ENCODE measurements around the gene ITPR1. TPM values are rescaled to one million over a fixed set of nuclear protein-coding genes. Genes with fewer than 3 reads are reported as not detected.

ITPR1 gene
- total RNA-seq, 1 donor from 2014 or later: 53.1 TPM

DNA sequence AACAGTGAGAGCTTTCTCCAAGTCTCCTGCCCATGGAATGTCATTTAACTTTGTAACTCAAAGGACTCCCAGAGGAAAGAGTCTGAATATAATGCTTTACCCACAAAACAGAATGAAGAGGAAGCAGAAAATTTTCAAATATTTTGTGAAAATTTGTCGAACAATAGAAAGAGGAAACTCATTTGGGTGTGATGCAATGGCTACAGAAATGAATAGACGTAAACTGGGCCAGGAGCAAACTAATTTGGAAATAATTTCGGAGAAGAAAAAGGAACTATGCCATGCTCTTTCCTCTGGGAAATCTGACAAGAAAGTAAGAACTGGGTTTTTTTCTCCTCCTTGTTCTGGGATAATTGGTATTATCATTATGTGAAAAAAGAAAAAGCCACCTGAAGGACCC is 14.9 kb upstream of the ITPR1 start:
- Mint-ChIP-seq H3K27me3 (ENCODE audit: unreplicated experiment) (no peaks in the 10 kb centered on the region), H3K36me3 (ENCODE audit: low read depth, unreplicated experiment) (no peaks in the 10 kb centered on the region), H3K27ac (ENCODE audit: unreplicated experiment) (peak overlapping the region; percentile 7), H3K4me3 (ENCODE audit: unreplicated experiment) (no peak overlapping the region), H3K9me3 (ENCODE audit: unreplicated experiment) (no peaks in the 10 kb centered on the region), H3K4me1 (ENCODE audit: unreplicated experiment) (peaks cover 17% of the 10 kb centered on the region)
- no peak for DNase-seq (ENCODE audit: low spot score)
- TF ChIP-seq, protein P1, sequence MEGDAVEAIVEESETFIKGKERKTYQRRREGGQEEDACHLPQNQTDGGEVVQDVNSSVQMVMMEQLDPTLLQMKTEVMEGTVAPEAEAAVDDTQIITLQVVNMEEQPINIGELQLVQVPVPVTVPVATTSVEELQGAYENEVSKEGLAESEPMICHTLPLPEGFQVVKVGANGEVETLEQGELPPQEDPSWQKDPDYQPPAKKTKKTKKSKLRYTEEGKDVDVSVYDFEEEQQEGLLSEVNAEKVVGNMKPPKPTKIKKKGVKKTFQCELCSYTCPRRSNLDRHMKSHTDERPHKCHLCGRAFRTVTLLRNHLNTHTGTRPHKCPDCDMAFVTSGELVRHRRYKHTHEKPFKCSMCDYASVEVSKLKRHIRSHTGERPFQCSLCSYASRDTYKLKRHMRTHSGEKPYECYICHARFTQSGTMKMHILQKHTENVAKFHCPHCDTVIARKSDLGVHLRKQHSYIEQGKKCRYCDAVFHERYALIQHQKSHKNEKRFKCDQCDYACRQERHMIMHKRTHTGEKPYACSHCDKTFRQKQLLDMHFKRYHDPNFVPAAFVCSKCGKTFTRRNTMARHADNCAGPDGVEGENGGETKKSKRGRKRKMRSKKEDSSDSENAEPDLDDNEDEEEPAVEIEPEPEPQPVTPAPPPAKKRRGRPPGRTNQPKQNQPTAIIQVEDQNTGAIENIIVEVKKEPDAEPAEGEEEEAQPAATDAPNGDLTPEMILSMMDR (IDR thresholded peaks at IDR 0.05; ENCODE audit: unreplicated experiment): no peak

DNA sequence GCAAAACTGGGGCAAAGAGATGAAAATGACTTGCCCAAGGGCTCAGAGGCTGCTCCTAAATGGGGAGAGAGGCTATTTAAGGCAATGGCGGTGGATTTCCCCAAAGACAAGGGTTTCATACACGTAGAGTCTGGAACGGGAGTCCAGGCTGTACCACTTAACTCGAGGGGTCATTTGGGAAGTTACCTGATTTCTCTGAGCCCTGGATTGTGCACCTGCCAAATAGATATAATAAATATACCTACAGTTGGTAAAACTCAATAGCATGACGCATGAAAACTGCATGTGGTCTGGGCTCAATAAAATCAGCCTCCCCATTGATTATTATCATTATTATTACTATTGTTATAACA is 1.3 kb upstream of the ITPR1 start:
- peaks cover 3% of the 10 kb centered on the region for H3K36me3 Mint-ChIP-seq (ENCODE audit: low read depth, unreplicated experiment)
- peak overlapping the region; percentile 43 for H3K27ac Mint-ChIP-seq (ENCODE audit: unreplicated experiment)
- peak overlapping the region; percentile 94 for H3K4me3 Mint-ChIP-seq (ENCODE audit: unreplicated experiment)
- peaks cover 5% of the 10 kb centered on the region for H3K27me3 Mint-ChIP-seq (ENCODE audit: unreplicated experiment)
- H3K9me3 Mint-ChIP-seq (ENCODE audit: unreplicated experiment): no peaks in the 10 kb centered on the region
- H3K4me1 Mint-ChIP-seq (ENCODE audit: unreplicated experiment): peaks cover 29% of the 10 kb centered on the region
- TF ChIP-seq, protein P1 (IDR thresholded peaks at IDR 0.05; ENCODE audit: unreplicated experiment): no peak
- DNase-seq (ENCODE audit: low spot score): no peak

DNA sequence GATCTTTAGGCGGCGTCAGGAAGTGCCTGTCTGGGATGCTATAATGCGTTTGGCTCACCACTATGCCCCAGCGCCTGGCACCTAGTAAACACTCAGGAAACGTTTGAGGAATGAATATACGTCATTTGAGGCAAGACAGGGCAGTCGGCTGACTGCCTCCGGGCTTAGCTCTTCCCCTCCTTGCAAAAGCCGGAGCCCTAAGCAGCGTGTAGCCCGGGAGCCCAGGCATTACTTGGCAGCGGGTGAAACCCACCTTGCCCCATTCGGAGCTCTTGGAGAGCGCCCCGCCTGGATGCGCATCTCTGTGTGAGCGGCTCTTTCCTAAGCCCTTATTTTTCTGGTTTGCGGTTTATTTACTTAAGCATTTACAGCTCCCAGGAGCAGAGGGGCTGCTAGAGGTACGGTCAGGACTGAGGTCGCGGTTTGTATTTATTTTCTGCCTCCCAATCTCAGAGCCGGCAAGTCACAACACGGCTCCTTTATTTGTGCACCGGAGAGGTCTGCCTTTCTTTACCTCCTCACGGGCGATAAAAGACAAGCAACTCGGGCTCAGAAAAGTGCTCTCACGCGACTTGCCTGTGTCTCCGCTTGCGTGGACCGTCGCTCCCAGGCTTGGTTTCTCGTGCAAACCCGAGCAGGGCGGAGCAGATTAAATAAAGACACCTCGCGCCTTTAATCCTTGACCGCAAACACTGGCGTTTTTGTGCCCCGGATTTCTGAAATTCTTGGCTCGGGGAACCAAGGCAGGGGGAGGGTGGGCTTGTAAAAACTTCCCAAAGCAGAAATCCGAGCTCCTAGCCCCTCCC is 737 bp upstream of the ITPR1 start:
- no peaks in the 10 kb centered on the region for H3K9me3 Mint-ChIP-seq (ENCODE audit: unreplicated experiment)
- H3K36me3 Mint-ChIP-seq (ENCODE audit: low read depth, unreplicated experiment): peaks cover 3% of the 10 kb centered on the region
- peaks cover 29% of the 10 kb centered on the region for H3K4me1 Mint-ChIP-seq (ENCODE audit: unreplicated experiment)
- TF ChIP-seq, protein P1 (IDR thresholded peaks at IDR 0.05; ENCODE audit: unreplicated experiment): no peak
- H3K27me3 Mint-ChIP-seq (ENCODE audit: unreplicated experiment): peaks cover 5% of the 10 kb centered on the region
- DNase-seq (ENCODE audit: low spot score): peak; percentile 37
- peak overlapping the region; percentile 43 for H3K27ac Mint-ChIP-seq (ENCODE audit: unreplicated experiment)
- H3K4me3 Mint-ChIP-seq (ENCODE audit: unreplicated experiment): peak overlapping the region; percentile 94

DNA sequence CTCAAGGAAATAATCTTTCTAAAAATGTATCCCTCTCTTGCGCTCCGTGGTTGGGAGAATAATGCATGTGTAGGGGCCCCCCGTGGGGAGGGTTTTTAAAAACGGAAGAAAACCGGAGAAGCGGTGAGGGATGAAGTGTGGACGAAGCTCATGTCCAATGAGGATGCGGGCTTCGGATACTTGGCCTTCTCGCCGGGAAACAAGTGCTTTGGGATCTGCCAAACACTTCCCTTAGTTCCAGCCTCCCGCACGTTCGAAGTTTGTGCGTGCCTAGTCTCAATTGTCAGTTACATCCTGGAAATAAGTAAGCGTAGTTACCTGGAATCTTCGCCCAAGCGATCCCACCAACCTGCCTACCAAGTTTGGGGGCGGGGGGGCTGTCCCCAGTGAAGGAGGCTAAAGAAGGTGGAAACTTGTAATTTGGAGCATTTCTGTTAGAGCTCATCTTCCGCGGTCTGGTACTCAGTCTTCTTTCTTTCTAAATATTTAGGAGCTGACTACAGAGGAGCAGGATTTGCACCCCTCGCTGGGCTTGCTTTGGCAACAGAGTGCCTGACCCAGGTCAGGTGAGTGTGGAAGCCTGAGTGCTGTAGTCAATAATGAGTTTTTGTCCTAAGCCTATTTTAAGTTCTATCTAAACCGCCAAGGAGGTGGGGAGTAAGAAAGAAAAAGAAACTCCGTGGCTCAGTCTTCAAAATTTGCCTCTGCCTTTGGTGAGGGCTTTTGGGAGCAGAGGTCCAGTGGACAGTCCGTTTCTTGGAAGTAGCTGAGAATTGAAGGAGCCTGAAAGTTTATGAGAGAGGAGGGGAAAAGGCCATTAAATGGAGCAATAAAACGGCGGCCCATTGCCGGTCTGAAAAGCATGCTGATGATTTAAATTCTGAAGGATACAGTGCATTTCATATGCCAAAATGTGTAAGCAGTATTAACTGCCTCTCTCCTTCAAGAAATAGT is 1.1 kb downstream of the ITPR1 start:
- Mint-ChIP-seq H3K27me3 (ENCODE audit: unreplicated experiment) (peaks cover 5% of the 10 kb centered on the region), H3K4me3 (ENCODE audit: unreplicated experiment) (peak overlapping the region; percentile 94), H3K9me3 (ENCODE audit: unreplicated experiment) (no peaks in the 10 kb centered on the region), H3K4me1 (ENCODE audit: unreplicated experiment) (peaks cover 29% of the 10 kb centered on the region), H3K36me3 (ENCODE audit: low read depth, unreplicated experiment) (peaks cover 3% of the 10 kb centered on the region), H3K27ac (ENCODE audit: unreplicated experiment) (peak overlapping the region; percentile 44)
- TF ChIP-seq, protein P1 (IDR thresholded peaks at IDR 0.05; ENCODE audit: unreplicated experiment): no peak
- DNase-seq (ENCODE audit: low spot score): peak; percentile 47
